Fibroblast of lung (primary cell): ENCODE measurements around the gene RTN4RL1. TPM values are rescaled to one million over a fixed set of nuclear protein-coding genes. Genes with fewer than 3 reads are reported as not detected.

Experiments used
- DNase-seq, 2 donors: peaks; one replicate each; pipeline versions ENCODE4 v3.0.0 to v3.0.0-alpha.2; 2010; ENCODE audit warnings: low read depth in 2 of 2
- H2AFZ ChIP-seq: 2 replicates; pipeline ENCODE4 v1.5.1; 2012; ENCODE audit warnings: low read length, control low read depth, inconsistent platforms
- H3K27ac ChIP-seq: 2 replicates; pipeline ENCODE4 v1.5.1; 2011; ENCODE audit warnings: low read length, control low read depth; ENCODE audit not compliant: insufficient read depth
- H3K27me3 ChIP-seq: 2 replicates; pipeline ENCODE4 v1.5.1; 2011; ENCODE audit warnings: mild to moderate bottlenecking, low read length; ENCODE audit not compliant: control insufficient read depth, insufficient read depth
- H3K36me3 ChIP-seq: 2 replicates; pipeline ENCODE4 v1.5.1; 2011; ENCODE audit warnings: low read length; ENCODE audit not compliant: control insufficient read depth, insufficient read depth
- H3K4me1 ChIP-seq: 2 replicates; pipeline ENCODE4 v1.5.1; 2011; ENCODE audit warnings: low read length; ENCODE audit not compliant: control insufficient read depth, insufficient read depth; ENCODE audit errors: extremely low read depth
- H3K4me2 ChIP-seq: 2 replicates; pipeline ENCODE4 v1.5.1; 2011; ENCODE audit warnings: low read length, control low read depth; ENCODE audit not compliant: insufficient read depth; ENCODE audit errors: extremely low read depth
- H3K4me3 ChIP-seq, 4 experiments: fragments of 200-600 bp in 1 of 4; sonication (generic) in 1 of 4; replicated peaks in 1 of 4; 2 replicates each; pipeline ENCODE4 v1.5.1; 2011 to 2016; ENCODE audit warnings: low read length in 4 of 4, low read depth in 3 of 4, mild to moderate bottlenecking in 3 of 4, control low read depth in 2 of 4, inconsistent platforms in 1 of 4, mixed read lengths in 1 of 4; ENCODE audit not compliant: insufficient read depth in 1 of 4; ENCODE audit errors: control extremely low read depth in 1 of 4
- H3K79me2 ChIP-seq: 2 replicates; pipeline ENCODE4 v1.5.1; 2012; ENCODE audit warnings: mild to moderate bottlenecking, low read length, inconsistent platforms; ENCODE audit not compliant: control insufficient read depth, insufficient read depth
- H3K9ac ChIP-seq: 2 replicates; pipeline ENCODE4 v1.5.1; 2011; ENCODE audit warnings: mild to moderate bottlenecking, low read length, control low read depth; ENCODE audit not compliant: insufficient read depth
- H3K9me3 ChIP-seq: 2 replicates; pipeline ENCODE4 v1.5.1; 2012; ENCODE audit warnings: low read depth, low read length; ENCODE audit not compliant: control insufficient read depth, insufficient read depth
- H4K20me1 ChIP-seq: 2 replicates; pipeline ENCODE4 v1.5.1; 2011; ENCODE audit warnings: low read length; ENCODE audit not compliant: control insufficient read depth, insufficient read depth; ENCODE audit errors: extremely low read depth
- EZH2 ChIP-seq: IDR thresholded peaks from 2 replicates; pipeline ENCODE4 v1.5.1; 2012; ENCODE audit warnings: low read length, control low read depth, mild to moderate bottlenecking; ENCODE audit errors: missing control alignments
- polyA plus RNA-seq, 2 donors: library from polyadenylated mRNA; depleted of rRNA in 1 of 2; stranded (reverse) in 1 of 2; unstranded in 1 of 2; fragments of >200 nt; gene quantifications; 2 replicates each; pipeline ENCODE4 v1.2.1, GENCODE V29; 2011 to 2012; ENCODE audit warnings: missing spikeins in 1 of 2
- total RNA-seq: library from RNA; depleted of rRNA; stranded (reverse); fragments of >200 nt; gene quantifications from 2 replicates; pipeline ENCODE4 v1.2.1, GENCODE V29; 2014
- TF ChIP-seq, protein P1 (sequence below), 2 donors: IDR thresholded peaks in 1 of 2; conservative IDR thresholded peaks in 1 of 2; 1 replicate in 1 of 2; 2 replicates in 1 of 2; pipeline ENCODE4 v1.5.1; 2011 to 2012; ENCODE audit warnings: low read length in 2 of 2, control low read depth in 1 of 2, inconsistent platforms in 1 of 2, low read depth in 1 of 2, mild to moderate bottlenecking in 1 of 2

Gene RTN4RL1
- total and polyA plus RNA-seq, 2 donors (not counting 1 experiment from before 2014, with no cell fraction given): 0.39 to 0.83 TPM

DNA sequence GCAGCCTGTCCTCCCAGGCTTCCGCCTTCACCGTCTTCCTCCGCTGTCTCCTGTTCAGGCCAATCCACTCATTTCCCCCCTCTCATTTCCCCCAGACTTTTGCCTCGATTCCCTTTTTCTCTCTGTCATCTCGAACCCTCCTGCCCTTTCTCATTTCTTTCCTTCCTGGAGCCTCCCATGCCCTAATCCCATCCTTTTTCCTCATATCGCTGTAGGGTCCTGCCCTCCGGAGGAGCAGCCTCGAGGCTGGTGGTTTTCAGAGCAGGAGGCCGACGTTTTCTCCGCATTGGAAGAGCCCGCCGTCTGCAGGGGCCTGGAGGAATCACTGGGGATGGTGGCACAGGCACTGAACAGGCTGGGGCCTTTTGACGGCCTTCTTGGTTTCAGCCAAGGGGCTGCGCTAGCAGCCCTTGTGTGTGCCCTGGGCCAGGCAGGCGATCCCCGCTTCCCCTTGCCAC lies 17.3 kb upstream of the RTN4RL1 start:
- peak in 1 of 2 donors; percentile 47 for DNase-seq
- Histone ChIP-seq H3K36me3 (peaks cover 9% of the 10 kb centered on the region), H3K9me3 (no peaks in the 10 kb centered on the region), H3K27me3 (no peaks in the 10 kb centered on the region), H3K79me2 (peaks cover 15% of the 10 kb centered on the region), H3K9ac (peak overlapping the region; percentile 88), H4K20me1 (no peaks in the 10 kb centered on the region), H3K4me2 (peak overlapping the region; percentile 97), H3K4me3 (peak overlapping the region; percentile 77 to 89 (median 80)), H2AFZ (peak overlapping the region; percentile 41), H3K4me1 (peaks cover 16% of the 10 kb centered on the region), H3K27ac (peak overlapping the region; percentile 92)
- TF ChIP-seq EZH2: no peak
- TF ChIP-seq, protein P1, sequence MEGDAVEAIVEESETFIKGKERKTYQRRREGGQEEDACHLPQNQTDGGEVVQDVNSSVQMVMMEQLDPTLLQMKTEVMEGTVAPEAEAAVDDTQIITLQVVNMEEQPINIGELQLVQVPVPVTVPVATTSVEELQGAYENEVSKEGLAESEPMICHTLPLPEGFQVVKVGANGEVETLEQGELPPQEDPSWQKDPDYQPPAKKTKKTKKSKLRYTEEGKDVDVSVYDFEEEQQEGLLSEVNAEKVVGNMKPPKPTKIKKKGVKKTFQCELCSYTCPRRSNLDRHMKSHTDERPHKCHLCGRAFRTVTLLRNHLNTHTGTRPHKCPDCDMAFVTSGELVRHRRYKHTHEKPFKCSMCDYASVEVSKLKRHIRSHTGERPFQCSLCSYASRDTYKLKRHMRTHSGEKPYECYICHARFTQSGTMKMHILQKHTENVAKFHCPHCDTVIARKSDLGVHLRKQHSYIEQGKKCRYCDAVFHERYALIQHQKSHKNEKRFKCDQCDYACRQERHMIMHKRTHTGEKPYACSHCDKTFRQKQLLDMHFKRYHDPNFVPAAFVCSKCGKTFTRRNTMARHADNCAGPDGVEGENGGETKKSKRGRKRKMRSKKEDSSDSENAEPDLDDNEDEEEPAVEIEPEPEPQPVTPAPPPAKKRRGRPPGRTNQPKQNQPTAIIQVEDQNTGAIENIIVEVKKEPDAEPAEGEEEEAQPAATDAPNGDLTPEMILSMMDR (conservative IDR thresholded peaks at IDR 0.05 in 1 of 2, IDR thresholded peaks at IDR 0.05 in 1 of 2; ENCODE audit: low read depth in 1 of 2, low read length in 2 of 2): peak in 1 of 2 donors; percentile 46

DNA sequence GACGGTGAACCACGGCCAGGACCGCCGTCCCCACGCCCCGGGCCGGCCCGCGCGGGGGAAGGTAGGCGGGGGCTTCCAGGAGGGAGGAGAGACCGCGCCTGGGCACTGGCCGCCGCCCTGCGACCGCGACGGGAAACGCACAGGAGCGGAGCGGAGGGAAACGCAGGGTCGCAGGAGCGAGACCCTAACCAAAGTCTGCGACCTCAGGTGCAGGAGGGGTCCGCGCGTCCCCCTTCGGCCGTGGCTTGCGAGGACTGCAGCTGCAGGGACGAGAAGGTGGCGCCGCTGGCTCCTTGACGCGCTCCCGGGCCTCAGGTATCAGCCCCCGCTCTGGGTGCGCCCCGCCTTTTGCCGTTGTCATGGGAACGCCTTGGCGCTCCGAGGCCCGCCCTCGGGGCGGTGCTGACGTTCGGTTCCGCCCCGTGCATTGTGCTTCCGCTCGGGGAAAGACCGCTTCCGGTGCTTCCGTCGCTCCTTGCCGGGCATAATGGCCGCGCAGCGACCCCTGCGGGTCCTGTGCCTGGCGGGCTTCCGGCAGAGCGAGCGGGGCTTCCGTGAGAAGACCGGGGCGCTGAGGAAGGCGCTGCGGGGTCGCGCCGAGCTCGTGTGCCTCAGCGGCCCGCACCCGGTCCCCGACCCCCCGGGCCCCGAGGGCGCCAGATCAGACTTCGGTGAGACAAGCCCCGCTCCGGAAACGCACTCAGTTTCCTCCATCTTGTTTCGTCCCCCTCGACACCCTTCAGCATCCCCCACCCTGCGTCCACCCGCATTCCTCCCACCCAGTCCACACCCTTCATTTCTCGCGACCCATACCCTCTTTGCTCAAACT lies 16.6 kb upstream of the RTN4RL1 start, which contains the start of gene OVCA2:
Gene OVCA2, plus strand, starts transcription at position 462 of the 829 bp plus-strand sequence. Its CDS starts 26 bp downstream, at position 488.
- TF ChIP-seq, protein P1 (conservative IDR thresholded peaks at IDR 0.05 in 1 of 2, IDR thresholded peaks at IDR 0.05 in 1 of 2; ENCODE audit: low read depth in 1 of 2, low read length in 2 of 2): peak; percentile 44 to 45
- TF ChIP-seq EZH2: no peak
- Histone ChIP-seq H2AFZ (peak within 1 kb of the TSS; percentile 76), H3K4me3 (peak within 1 kb of the TSS; percentile 77 to 89 (median 80)), H3K9ac (peak within 1 kb of the TSS; percentile 88), H3K9me3 (no peaks in the 10 kb centered on the region), H3K27ac (peak within 1 kb of the TSS; percentile 92), H4K20me1 (no peaks in the 10 kb centered on the region), H3K4me2 (peak within 1 kb of the TSS; percentile 97), H3K27me3 (no peaks in the 10 kb centered on the region), H3K4me1 (peaks cover 16% of the 10 kb centered on the region), H3K36me3 (peaks cover 10% of the 10 kb centered on the region), H3K79me2 (peaks cover 15% of the 10 kb centered on the region)
- peak; percentile 91 to 93 for DNase-seq

DNA sequence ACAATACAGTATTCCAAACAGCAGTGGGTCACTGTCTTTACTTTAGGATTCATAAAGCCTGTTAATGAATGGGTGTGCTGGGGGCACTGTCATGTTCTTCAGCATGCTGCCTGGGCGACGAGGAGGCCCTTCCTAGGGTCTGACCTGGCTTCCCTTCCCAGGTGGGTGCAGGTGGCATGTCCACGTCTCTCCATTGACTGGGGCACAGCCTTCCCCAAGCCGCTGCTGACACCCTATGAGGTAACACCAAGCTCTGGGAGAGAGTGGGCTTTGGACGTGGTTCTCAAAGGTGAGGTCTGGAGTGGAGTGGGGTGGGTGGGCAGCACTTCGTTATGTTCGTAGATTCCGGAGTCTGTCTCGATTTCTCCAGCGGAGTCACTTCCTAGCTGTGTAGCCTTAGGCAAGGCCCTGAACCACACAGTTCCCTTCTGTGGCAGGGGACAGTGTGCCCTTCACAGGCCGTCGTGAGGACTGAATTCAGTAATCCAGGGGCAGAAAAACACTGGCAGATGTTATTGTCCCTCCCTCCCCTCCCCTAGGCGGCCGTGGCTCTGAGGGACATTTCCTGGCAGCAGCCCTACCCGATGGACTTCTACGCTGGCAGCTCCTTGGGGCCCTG lies 15.9 kb upstream of the RTN4RL1 start:
- peaks cover 15% of the 10 kb centered on the region for H3K36me3 ChIP-seq
- no peaks in the 10 kb centered on the region for H3K27me3 ChIP-seq
- H3K9me3 ChIP-seq: no peaks in the 10 kb centered on the region
- peaks cover 16% of the 10 kb centered on the region for H3K4me1 ChIP-seq
- H3K9ac ChIP-seq: no peak overlapping the region
- H3K4me2 ChIP-seq: peak overlapping the region; percentile 97
- peak overlapping the region; percentile 92 for H3K27ac ChIP-seq
- peak overlapping the region in 3 of 4 experiments; percentile 23 to 83 (median 77) for H3K4me3 ChIP-seq
- TF ChIP-seq, protein P1 (conservative IDR thresholded peaks at IDR 0.05 in 1 of 2, IDR thresholded peaks at IDR 0.05 in 1 of 2; ENCODE audit: low read depth in 1 of 2, low read length in 2 of 2): no peak
- TF ChIP-seq EZH2: no peak
- no peaks in the 10 kb centered on the region for H4K20me1 ChIP-seq
- H3K79me2 ChIP-seq: peaks cover 15% of the 10 kb centered on the region
- no peak overlapping the region for H2AFZ ChIP-seq
- no peak for DNase-seq
